IPS-18a (cell line): Measurements from ENCODE around the gene INAFM2.
A peak's percentile ranks its signal among the peaks of the same experiment; 100 is the strongest.

Source experiments
- H3K27ac ChIP-seq: one replicate; pipeline ENCODE4 v1.5.1; 2013; ENCODE audit warnings: low read length
- H3K27me3 ChIP-seq: one replicate; pipeline ENCODE4 v1.6.1; 2013; ENCODE audit warnings: mild to moderate bottlenecking, low read length; ENCODE audit not compliant: control insufficient read depth, insufficient read depth
- H3K36me3 ChIP-seq: one replicate; pipeline ENCODE4 v1.6.1; 2013; ENCODE audit warnings: low read depth, low read length; ENCODE audit not compliant: control insufficient read depth
- H3K4me1 ChIP-seq: one replicate; pipeline ENCODE4 v1.6.1; 2013; ENCODE audit warnings: low read depth, low read length; ENCODE audit not compliant: control insufficient read depth
- H3K4me3 ChIP-seq: one replicate; pipeline ENCODE4 v1.5.1; 2013; ENCODE audit warnings: low read length
- H3K9ac ChIP-seq: one replicate; pipeline ENCODE4 v1.6.1; 2013; ENCODE audit warnings: mild to moderate bottlenecking, low read length, moderate library complexity
- H3K9me3 ChIP-seq: one replicate; pipeline ENCODE4 v1.6.1; 2013; ENCODE audit warnings: low read depth, low read length; ENCODE audit not compliant: control insufficient read depth

The INAFM2 gene

DNA sequence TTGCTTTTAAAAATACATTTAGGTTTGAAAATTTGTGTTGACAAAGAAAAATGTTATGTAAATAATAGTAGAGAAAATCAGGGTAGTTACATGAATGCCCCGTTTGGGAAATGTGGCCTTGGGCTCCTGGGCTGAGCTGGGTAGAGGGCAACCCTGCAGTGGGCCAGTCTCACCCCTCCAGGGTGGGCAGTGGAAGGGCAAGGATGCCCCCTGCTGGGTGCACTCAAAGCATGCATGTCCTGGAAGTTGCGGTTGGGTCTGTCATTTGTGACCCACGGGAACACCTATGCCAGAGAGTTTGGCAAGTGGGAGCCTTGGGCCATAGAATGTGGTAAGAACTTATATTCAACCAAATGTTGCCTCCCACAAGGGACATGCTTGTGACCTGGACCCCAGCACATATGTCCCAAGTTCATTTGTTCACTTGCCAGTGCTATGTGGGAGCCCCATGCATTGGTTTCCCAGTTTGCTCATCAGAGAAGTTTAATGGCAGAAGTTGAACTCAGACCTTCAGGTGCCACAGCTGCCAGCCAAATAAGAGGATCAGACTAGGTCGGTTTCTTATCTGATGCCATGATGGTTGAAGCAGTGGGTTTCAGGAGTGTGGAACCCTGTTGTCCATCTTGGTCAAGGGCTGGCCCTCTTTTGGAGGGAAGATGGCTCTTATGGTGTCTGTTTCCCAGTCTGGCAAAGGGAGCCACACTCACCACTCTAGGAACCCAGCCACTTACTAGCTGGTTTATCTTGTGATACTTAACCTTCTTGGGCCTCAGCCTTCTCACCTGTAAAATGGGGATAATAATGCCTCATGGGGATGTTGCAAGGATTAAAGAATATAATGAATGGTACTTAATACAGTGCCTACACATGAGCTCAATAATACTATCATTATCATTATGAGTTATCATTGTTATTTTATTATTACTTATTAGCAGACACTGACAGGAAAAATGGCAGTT is 13.2 kb upstream of the INAFM2 start:
- Histone ChIP-seq H3K27ac (no peak overlapping the region), H3K4me1 (peaks cover 6% of the 10 kb centered on the region), H3K9ac (no peak overlapping the region), H3K36me3 (no peaks in the 10 kb centered on the region), H3K27me3 (peaks cover 4% of the 10 kb centered on the region), H3K9me3 (no peaks in the 10 kb centered on the region), H3K4me3 (no peak overlapping the region)

DNA sequence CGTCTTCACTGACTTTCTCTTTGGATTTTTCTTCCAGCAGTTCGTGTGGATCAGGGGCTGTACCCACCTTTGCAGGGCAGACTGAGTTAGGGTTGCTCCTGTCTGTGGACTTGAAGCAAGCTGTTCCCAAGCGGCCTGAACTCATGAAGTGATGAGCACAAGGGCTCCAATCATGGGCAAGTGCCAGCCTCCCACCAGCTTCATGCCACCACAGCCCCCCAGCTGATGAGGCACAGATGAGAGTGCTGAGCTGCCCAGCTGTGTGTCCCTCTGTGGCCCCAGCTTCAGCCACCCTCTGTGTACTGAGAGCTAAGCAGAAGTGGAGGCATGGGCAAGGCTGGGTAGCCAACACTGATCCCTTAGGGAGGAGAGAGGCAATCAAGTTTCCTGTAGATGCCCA is 12.5 kb upstream of the INAFM2 start:
- Histone ChIP-seq H3K9me3 (no peaks in the 10 kb centered on the region), H3K9ac (no peak overlapping the region), H3K27ac (no peak overlapping the region), H3K4me1 (peaks cover 6% of the 10 kb centered on the region), H3K4me3 (no peak overlapping the region), H3K36me3 (no peaks in the 10 kb centered on the region), H3K27me3 (peaks cover 4% of the 10 kb centered on the region)

DNA sequence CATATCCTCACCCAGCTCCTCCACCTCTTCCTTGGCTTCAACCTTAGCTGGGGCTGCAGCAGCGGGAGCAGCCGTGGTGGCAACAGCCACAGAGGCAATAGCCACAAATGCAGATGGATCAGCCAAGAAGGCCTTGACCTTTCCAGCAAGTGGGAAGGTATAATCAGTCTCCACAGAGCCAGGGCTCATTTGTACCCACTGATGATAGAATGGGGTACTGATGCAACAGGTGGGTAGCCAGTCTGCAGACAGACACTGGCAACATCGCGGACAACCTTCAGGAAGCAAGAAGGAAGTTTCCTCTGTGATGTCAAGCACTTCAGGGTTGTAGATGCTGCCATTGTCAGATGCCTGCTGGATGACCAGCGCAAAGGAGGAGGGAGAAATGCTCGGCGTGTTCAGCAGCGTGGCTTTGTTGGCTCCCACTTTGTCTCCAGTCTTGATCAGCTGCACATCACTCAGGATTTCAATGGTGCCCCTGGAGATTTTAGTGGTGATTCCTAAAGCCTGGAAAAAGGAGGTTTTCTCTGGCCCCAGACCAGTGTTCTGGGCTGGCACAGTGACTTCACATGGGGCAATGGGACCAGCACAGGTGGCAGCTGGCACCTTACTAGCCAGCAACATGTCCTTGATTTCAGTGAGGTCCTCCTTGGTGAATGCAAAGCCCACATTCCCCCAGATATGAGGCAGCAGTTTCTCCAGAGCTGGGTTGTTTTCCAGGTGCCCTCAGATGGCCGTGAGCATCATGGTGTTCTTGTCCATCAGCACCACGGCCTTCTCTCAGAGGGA is 10.9 kb upstream of the INAFM2 start:
- no peaks in the 10 kb centered on the region for H3K9me3 ChIP-seq
- peaks cover 4% of the 10 kb centered on the region for H3K27me3 ChIP-seq
- no peak overlapping the region for H3K27ac ChIP-seq
- no peaks in the 10 kb centered on the region for H3K36me3 ChIP-seq
- H3K4me3 ChIP-seq, result no peak overlapping the region
- H3K9ac ChIP-seq, result no peak overlapping the region
- no peaks in the 10 kb centered on the region for H3K4me1 ChIP-seq

DNA sequence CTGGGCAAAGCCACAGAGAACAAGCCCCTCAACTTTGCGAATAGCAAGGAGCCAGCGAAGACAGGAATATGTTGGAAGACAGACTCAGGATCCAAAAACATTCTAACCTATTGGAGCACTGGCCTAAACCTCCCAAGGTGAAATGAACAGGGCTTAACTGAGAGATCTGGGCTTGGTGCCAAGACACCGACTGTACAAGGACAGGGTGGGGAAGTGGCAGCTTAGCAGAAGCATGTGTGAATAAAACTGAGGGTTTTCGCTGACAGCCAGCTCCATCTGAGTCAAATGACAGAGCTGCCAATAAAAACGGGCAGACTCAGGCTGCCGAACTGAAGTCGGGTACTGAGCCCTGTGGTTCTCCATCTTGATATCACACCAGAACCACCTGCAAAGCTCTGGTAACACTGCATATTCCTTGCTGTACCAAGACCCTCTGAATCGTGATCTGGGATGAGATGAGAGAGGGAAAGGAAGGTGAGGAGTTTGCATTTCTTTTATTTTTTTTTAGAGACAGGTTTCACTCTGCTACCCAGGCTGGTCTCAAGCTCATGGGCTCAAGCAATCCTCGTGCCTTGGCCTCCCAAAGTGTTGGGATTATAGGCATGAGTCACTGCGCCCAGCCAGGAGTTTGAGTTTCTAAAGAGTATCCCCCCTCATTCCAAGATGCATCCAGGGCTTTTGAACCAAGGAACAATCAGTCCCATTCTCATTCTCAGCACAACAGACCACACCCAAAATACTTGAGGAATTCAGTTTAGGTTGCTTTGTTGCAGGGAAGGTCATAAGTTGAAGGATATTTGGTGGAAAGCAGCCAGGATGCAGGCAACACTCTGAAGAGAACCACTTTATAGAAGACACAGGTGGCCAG is 9.7 kb upstream of the INAFM2 start:
- no peak overlapping the region for H3K9ac ChIP-seq
- H3K36me3 ChIP-seq, result no peaks in the 10 kb centered on the region
- H3K27me3 ChIP-seq, result peaks cover 4% of the 10 kb centered on the region
- no peaks in the 10 kb centered on the region for H3K4me1 ChIP-seq
- no peak overlapping the region for H3K27ac ChIP-seq
- no peaks in the 10 kb centered on the region for H3K9me3 ChIP-seq
- H3K4me3 ChIP-seq, result no peak overlapping the region

DNA sequence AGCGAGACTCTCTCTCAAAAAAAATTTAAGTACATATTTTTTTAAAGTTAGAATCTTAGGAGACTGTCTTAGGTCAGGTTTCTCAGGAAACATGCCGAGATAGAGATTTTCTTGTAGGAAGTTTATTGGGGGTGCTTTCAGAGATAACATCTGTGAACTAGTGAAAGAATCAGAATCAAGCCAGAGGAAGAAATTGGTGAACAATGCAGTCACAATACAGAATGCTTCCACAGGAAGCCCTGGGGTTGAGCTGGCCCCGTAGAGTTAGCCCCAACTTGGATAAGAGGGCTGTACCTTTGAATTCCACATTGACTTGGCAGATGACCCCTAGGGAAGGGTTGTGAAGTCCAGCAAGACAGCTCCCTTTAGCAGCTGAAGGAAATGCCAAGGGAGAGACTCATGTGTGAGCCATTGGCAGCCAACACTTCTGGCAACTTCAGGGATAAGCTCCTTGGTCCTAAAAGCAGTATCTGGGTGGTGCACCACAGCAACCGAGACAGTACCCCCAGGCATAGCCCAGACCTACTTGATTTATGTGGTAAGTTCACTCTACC is 8.7 kb upstream of the INAFM2 start:
- H3K27ac ChIP-seq, result no peak overlapping the region

DNA sequence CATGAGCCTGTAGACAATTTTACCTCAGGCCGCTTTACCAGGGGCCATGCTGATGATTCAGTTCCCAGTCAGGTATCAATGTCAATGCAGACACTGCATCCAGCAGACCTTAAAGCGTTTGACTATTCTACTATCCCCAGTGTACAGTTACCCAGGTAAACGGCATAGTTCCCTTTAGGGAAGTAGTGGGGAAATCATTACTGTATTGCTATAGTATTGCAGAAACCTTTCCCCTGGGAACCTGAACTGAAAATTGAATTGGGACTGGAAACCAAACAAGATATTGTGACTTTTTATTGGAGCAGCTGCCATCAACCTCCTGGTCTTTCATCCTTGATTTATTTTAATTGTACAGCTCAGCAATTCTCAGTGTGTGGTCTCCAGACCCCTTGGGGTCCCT is 6.6 kb upstream of the INAFM2 start:
- no peaks in the 10 kb centered on the region for H3K9me3 ChIP-seq
- peaks cover 14% of the 10 kb centered on the region for H3K27me3 ChIP-seq
- H3K4me1 ChIP-seq, result peaks cover 7% of the 10 kb centered on the region
- no peaks in the 10 kb centered on the region for H3K36me3 ChIP-seq
- H3K4me3 ChIP-seq, result no peak overlapping the region
- H3K9ac ChIP-seq, result no peak overlapping the region
- H3K27ac ChIP-seq, result no peak overlapping the region

More for the DNA sequence above, 8.7 kb upstream of the INAFM2 start:
- no peaks in the 10 kb centered on the region for H3K9me3 ChIP-seq
- no peak overlapping the region for H3K9ac ChIP-seq
- H3K36me3 ChIP-seq, result no peaks in the 10 kb centered on the region
- H3K4me1 ChIP-seq, result no peaks in the 10 kb centered on the region
- peaks cover 4% of the 10 kb centered on the region for H3K27me3 ChIP-seq
- H3K4me3 ChIP-seq, result no peak overlapping the region

DNA sequence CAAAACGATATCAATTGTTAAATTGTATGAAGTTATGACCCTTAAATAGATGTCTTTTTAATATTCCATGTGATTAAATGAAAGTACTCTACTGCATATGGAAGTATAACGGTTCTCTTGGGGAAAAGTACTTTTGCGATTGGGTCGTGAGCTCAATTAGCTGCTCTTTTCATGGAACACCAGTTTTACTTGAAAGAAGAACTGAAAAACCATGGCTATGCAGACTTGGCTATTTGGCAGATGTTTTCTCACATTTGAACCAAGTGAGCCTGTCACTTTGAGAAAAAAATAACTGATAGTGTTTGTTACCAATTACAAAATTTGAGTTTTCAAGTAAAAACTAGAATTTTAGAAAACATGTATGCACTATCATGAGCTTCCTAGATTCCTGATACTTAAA is 5.9 kb upstream of the INAFM2 start:
- peaks cover 21% of the 10 kb centered on the region for H3K27me3 ChIP-seq
- H3K4me3 ChIP-seq, result no peak overlapping the region
- H3K36me3 ChIP-seq, result no peaks in the 10 kb centered on the region
- H3K9ac ChIP-seq, result no peak overlapping the region
- no peak overlapping the region for H3K27ac ChIP-seq
- H3K9me3 ChIP-seq, result no peaks in the 10 kb centered on the region
- H3K4me1 ChIP-seq, result peaks cover 8% of the 10 kb centered on the region

DNA sequence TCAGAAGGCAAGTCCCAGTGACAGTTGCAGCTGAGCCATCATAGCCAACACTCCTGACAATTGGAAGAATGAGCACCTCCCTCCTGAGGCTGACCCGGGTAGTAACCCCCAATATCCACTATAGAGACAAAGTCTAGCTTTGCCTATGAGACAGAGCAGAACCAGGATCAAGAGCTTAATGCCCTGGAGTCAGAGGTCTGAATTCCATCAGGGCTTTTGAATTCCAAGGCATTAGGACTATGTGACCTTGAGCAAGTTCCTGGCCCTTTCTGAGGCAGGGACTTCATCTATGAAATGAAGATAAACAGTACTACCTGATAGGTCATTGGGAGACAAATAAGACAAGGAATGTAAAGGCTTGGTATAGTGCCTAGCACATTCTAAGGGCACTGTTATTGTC is 3.1 kb upstream of the INAFM2 start:
- Histone ChIP-seq H3K4me1 (peaks cover 20% of the 10 kb centered on the region), H3K36me3 (no peaks in the 10 kb centered on the region), H3K27me3 (peaks cover 30% of the 10 kb centered on the region), H3K9ac (no peak overlapping the region), H3K9me3 (no peaks in the 10 kb centered on the region), H3K27ac (no peak overlapping the region), H3K4me3 (no peak overlapping the region)

DNA sequence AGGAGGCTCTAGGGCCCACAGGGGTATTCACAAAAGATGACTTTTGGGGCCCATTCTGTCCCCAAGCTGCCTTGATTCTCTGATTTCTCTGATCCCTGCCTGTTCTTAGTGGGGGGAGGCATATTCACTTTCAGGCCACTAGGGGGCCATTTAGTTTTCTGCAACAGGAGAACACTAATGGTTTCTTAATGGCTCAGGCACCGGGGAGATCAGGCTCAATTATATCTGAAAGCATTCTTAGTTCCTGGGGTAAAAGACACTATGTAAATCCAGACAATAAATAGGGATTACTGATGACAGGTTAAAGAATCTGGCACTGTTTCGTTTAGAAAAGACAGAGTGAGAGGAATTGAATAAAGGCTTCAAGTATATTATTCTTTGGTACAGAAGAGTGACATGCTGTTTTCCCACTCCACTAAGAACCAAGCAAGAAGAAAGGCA is 2.5 kb upstream of the INAFM2 start:
- Histone ChIP-seq H3K36me3 (no peaks in the 10 kb centered on the region), H3K9me3 (no peaks in the 10 kb centered on the region), H3K9ac (no peak overlapping the region), H3K4me1 (peaks cover 25% of the 10 kb centered on the region), H3K27me3 (peaks cover 36% of the 10 kb centered on the region), H3K4me3 (no peak overlapping the region), H3K27ac (no peak overlapping the region)

DNA sequence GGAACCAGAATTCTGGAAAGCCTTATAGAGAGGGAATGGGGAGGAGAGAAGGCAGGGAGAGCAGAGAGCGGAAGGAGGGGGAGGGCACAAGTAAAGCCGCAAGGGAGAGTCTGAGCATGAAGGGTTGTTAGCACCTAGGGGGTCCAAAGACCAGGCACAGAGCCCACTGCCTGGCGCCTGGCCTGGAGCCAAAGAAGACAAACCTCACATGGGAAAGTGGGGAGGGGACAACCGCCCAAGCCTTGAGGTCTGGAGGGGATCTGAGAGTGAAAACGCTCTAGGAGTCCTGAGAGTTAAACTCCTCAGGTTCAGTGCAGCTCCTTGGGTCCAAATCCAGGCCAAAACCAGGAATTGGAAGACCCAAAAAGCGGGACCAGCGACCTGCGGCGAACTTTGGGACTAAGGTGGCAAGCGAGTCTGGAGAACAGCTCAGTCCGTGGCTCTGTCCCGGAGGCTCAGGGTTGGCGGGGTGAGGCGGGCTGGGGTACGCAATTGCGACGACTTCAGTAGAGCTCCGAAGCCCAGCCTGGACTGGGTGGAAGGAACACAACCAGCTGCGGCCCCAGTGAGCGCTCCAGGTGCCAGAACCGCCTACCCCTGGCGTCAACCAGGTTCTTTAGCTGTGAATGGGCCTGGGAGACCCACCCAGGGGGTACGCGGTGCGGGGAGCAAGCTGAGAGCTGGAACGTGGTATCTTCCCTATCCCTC is 807 bp upstream of the INAFM2 start:
- no peaks in the 10 kb centered on the region for H3K36me3 ChIP-seq
- H3K9ac ChIP-seq, result no peak overlapping the region
- no peak overlapping the region for H3K27ac ChIP-seq
- H3K9me3 ChIP-seq, result no peaks in the 10 kb centered on the region
- H3K4me1 ChIP-seq, result peaks cover 43% of the 10 kb centered on the region
- peaks cover 45% of the 10 kb centered on the region for H3K27me3 ChIP-seq
- peak overlapping the region; percentile 61 for H3K4me3 ChIP-seq
